ENCODE data around the gene CCDC200.
"Not testable (repeated sequence)": the region's sequence is repeated elsewhere in the genome, so short reads cannot be mapped to it uniquely, and the experiment has no call there.

The CCDC200 gene

DNA sequence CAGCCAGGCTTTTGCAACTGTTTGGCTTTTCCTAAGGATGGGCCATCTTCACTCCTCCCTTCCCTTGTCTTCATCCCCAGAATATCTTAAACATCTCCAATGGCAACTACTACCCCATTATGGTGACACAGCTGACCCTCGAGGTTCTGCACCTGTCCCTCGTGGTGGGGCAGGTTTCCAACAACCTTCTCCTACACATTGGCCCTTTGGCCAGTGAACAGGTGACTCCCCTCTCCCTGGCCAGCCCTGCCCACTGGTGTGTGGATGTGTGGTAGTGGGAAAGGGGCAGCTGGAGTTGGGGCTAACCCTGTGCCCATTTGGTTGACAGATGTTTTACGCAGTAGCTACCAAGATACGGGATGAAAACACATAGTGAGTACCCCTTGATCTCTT, 12.1 kb downstream of the CCDC200 start:
- no peak for DNase-seq (ENCODE audit: low spot score)

- no peak for DNase-seq (ENCODE audit: low spot score)
These were observed 13.1 kb downstream of the CCDC200 start for GRCh38 chr17:43215341-43215740.

DNA sequence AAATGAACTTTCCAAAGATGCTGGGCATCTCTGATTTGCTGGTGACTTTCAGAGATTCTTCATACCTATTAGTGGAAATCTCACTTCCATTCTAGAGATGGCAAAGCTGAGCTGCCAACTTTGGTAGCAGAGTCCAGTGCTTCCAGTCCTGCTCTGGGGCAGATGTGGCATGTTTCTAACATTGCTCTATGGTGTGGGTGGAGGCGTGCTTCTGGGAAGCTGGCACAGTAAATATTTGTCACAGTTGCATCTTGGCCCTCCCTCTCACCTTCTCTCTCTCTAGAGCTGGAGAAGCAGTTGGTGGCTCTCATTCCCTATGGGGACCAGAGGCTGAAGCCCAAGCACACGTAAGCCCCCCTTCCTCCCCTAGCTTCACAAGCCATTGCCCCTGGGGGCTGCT, 14.9 kb downstream of the CCDC200 start:
- DNase-seq (ENCODE audit: low spot score): no peak

DNA sequence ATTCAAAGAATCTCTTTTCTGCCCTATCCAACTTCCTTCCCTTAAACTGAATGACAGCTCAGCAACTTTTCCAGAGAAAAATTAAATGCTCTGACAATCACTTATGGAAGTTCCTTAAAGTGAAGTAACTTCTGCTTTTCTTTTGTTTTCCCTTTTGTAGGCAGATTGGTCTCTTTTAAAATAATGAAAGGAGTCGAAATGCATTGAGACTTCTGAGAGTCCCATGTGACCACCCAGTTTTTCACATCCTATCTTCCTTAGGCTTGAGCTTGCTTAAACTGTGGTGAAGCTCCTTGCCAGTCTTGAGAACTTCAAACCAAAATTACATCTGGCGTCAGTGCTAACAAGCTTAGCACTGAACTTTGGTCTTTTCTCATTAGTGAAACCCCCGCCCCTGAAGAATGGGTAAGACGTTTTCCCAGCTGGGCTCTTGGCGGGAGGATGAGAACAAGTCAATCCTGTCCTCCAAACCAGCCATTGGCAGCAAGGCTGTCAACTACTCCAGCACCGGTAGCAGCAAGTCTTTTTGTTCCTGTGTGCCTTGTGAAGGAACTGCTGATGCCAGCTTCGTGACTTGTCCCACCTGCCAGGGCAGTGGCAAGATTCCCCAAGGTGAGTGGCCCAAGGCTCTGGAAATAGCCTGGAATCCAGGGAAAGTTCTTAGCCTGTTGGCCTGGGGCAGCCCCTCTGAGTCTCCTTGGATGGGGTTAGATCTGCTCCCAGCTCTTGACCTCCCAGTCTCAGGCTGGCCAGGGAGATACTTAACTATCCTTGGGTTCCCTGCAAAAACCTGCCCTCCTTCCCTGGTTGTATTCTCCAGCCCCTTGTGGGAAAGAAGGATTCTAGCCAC, 15.6 kb downstream of the CCDC200 start:
- no peak for DNase-seq (ENCODE audit: low spot score)

DNA sequence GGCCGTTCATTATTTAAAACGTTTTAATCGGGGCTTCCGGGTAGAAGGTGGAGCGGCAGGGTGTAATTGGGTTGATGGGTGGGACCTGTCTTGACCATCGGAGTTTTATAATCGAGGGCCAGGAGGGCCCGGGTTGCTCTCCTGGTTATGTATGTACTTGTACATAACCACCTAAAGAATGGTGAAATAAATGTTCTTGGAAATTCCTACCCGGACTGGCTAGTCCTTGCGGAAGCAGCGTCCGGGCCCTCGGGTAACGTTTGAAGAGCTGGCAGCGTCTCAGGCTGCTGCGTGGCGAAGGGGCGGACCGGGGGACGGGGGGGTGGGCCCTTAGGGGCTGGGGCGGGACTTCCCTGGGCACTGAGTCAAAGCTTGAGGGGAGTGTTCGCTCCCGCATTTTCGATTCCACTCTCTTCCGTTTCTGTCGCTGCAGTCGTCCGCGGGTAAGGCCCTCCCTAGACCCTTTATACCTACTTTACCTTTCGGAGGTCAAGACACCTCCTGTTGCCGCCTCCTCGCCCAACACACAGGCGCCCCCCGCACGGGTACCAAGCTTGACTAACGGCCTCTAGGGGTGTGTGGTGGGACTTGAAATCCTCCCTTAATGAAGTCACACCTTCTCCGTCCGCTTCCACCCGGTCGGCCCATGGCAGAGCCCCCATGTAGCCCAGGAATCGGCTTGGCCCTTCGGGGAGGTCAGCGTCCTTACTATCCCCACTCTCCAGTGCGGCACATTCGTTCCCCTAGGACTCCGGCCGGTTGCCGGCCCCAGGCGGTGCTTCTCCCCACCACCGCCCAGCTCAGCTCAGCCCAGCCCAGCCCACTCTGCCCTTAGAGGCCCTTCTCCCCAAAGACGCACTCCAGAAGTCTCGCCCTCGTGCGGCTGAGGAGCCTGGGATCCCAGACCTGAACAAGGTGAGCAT, 16.7 kb downstream of the CCDC200 start, which contains the start of gene TMEM106A:
TMEM106A (plus strand) TSS at position 396 of the 923 bp plus-strand sequence. CDS start 1,167 bp downstream, outside the sequence.
- no peak for DNase-seq (ENCODE audit: low spot score)

- no peak for DNase-seq (ENCODE audit: low spot score)
These were observed 17.3 kb downstream of the CCDC200 start for GRCh38 chr17:43211123-43211479.

- DNase-seq (ENCODE audit: low spot score): no peak
These were observed 17.8 kb downstream of the CCDC200 start for GRCh38 chr17:43210576-43210975.

DNA sequence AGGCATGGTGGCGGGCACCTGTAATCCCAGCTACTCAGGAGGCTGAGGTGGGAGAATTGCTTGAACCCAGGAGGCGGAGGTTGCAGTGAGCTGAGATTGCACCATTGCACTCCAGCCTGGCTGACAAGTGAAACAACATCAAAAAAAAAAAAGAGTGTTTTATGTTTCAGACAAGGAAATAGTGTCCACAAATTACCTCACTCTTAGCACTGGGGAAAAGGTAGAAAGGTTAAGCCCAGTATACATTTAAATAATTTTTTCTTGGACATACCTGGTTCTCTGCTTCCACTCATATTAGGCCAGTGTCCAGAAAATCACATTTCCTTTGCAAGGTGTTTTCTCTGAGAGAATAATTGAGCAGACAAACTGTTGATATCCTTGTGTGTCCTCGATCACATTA, 25.4 kb downstream of the CCDC200 start:
- not testable (repeated sequence) for DNase-seq (ENCODE audit: low spot score)

- no peak for DNase-seq (ENCODE audit: low spot score)
These were observed 28.3 kb downstream of the CCDC200 start for GRCh38 chr17:43200127-43200526.

GRCh38 chr17:43199633-43200032, 28.8 kb downstream of the CCDC200 start:
- DNase-seq (ENCODE audit: low spot score): no peak

GRCh38 chr17:43193251-43193650, 35.2 kb downstream of the CCDC200 start:
- DNase-seq (ENCODE audit: low spot score): no peak

DNA sequence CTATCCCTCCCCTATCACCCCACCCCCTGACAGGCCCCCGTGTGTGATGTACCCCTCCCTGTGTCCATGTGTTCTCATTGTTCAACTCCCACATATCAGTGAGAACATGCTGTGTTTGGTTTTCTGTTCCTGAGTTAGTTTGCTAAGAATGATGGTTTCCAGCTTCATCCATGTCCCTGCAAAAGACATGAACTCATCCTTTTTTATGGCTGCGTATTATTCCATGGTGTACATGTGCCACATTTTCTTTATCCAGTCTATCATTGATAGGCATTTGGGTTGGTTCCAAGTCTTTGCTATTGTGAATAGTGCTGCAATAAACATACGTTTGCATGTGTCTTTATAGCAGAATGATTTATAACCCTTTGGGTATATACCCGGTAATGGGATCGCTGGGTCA, 41.8 kb downstream of the CCDC200 start:
- not testable (repeated sequence) for DNase-seq (ENCODE audit: low spot score)

GRCh38 chr17:43183921-43184320, 44.5 kb downstream of the CCDC200 start:
- no peak for DNase-seq (ENCODE audit: low spot score)

GRCh38 chr17:43176119-43176570, 52.3 kb downstream of the CCDC200 start:
- DNase-seq (ENCODE audit: low spot score): no peak

GRCh38 chr17:43175213-43176118, 53.0 kb downstream of the CCDC200 start:
- DNase-seq (ENCODE audit: low spot score): no peak

- DNase-seq (ENCODE audit: low spot score): peak; percentile 46
These were observed 56.6 kb downstream of the CCDC200 start for GRCh38 chr17:43171586-43172487.
